ENCODE measurements around the gene SYCE1.
"Not testable (repeated sequence)": the region's sequence is repeated elsewhere in the genome, so short reads cannot be mapped to it uniquely, and the experiment has no call there.

The SYCE1 gene

GRCh38 chr10:133555521-133555920 is 9.9 kb downstream of the SYCE1 start:
- DNase-seq: no peak

GRCh38 chr10:133554600-133554999 is 10.8 kb downstream of the SYCE1 start:
- no peak for DNase-seq

- DNase-seq: no peak
Measured at GRCh38 chr10:133544506-133544905, 20.9 kb downstream of the SYCE1 start.

- DNase-seq: not testable (repeated sequence)
Measured at GRCh38 chr10:133541441-133541975, 23.9 kb downstream of the SYCE1 start.

GRCh38 chr10:133537546-133538545 is 27.5 kb downstream of the SYCE1 start:
- no peak for DNase-seq

- no peak for DNase-seq
Measured at GRCh38 chr10:133536198-133536597, 29.2 kb downstream of the SYCE1 start.

GRCh38 chr10:133534417-133534816 is 31.0 kb downstream of the SYCE1 start:
- DNase-seq: no peak

GRCh38 chr10:133532871-133533270 is 32.5 kb downstream of the SYCE1 start:
- no peak for DNase-seq

- DNase-seq: no peak
Measured at GRCh38 chr10:133530506-133530905, 34.9 kb downstream of the SYCE1 start.

GRCh38 chr10:133529576-133529946 is 35.8 kb downstream of the SYCE1 start:
- DNase-seq: no peak

- DNase-seq: no peak
Measured at GRCh38 chr10:133528845-133529575, 36.4 kb downstream of the SYCE1 start.

- no peak for DNase-seq
Measured at GRCh38 chr10:133528296-133528844, 37.0 kb downstream of the SYCE1 start.

- no peak for DNase-seq
Measured at GRCh38 chr10:133527771-133528271, 37.6 kb downstream of the SYCE1 start.

- no peak for DNase-seq
Measured at GRCh38 chr10:133526957-133527588, 38.3 kb downstream of the SYCE1 start, which contains the start of gene CYP2E1. Gene CYP2E1 (plus strand): TSS chr10:133527363. CDS start chr10:133527396, 33 bp downstream.

GRCh38 chr10:133525444-133525843 is 39.9 kb downstream of the SYCE1 start:
- no peak for DNase-seq

- no peak for DNase-seq
Measured at GRCh38 chr10:133523631-133524203, 41.7 kb downstream of the SYCE1 start.

- DNase-seq: peak; percentile 22 to 61 (median 32)
Measured at GRCh38 chr10:133520193-133520738, 45.1 kb downstream of the SYCE1 start.

GRCh38 chr10:133518517-133518916 is 46.9 kb downstream of the SYCE1 start:
- peak in 2 of 3 experiments; percentile 2 to 74 for DNase-seq

GRCh38 chr10:133516057-133516456 is 49.3 kb downstream of the SYCE1 start:
- no peak for DNase-seq

GRCh38 chr10:133515471-133515870 is 49.9 kb downstream of the SYCE1 start:
- DNase-seq: no peak

GRCh38 chr10:133511907-133512528 is 53.4 kb downstream of the SYCE1 start:
- DNase-seq: no peak

All from NCI-H1417 (cell line).